GM19351 (cell line): ENCODE measurements around the gene PLA2G2D.
A peak's percentile ranks its signal among the peaks of the same experiment; 100 is the strongest.
"Not testable (repeated sequence)": the region's sequence is repeated elsewhere in the genome, so short reads cannot be mapped to it uniquely, and the experiment has no call there.

Source experiments
- ATAC-seq: cut with Tn5 transposase; IDR thresholded peaks from one replicate; pipeline ENCODE4 v1.9.1; 2021; ENCODE audit warnings: mild to moderate bottlenecking, moderate library complexity; ENCODE audit not compliant: unreplicated experiment

PLA2G2D gene

GRCh38 chr1:20143318-20143717, 24.0 kb upstream of the PLA2G2D start:
- ATAC-seq = no peak

- no peak for ATAC-seq
These were observed 22.8 kb upstream of the PLA2G2D start for GRCh38 chr1:20142001-20142710.

GRCh38 chr1:20141466-20141865, 22.1 kb upstream of the PLA2G2D start:
- no peak for ATAC-seq

GRCh38 chr1:20141001-20141400, 21.7 kb upstream of the PLA2G2D start:
- ATAC-seq = no peak

- no peak for ATAC-seq
These were observed 20.7 kb upstream of the PLA2G2D start for GRCh38 chr1:20139776-20140612.

GRCh38 chr1:20138961-20139550, 19.7 kb upstream of the PLA2G2D start, which contains the start of gene PLA2G2F:
Gene PLA2G2F (plus strand): TSS chr1:20139323. CDS start chr1:20139428, 105 bp downstream.
- ATAC-seq = no peak

GRCh38 chr1:20138346-20138745, 19.0 kb upstream of the PLA2G2D start:
- ATAC-seq = no peak

GRCh38 chr1:20137604-20138003, 18.3 kb upstream of the PLA2G2D start:
- no peak for ATAC-seq

- ATAC-seq = no peak
These were observed 17.7 kb upstream of the PLA2G2D start for GRCh38 chr1:20137055-20137454.

GRCh38 chr1:20136249-20136648, 16.9 kb upstream of the PLA2G2D start:
- ATAC-seq = no peak

- no peak for ATAC-seq
These were observed 15.7 kb upstream of the PLA2G2D start for GRCh38 chr1:20134995-20135394.

- ATAC-seq = not testable (repeated sequence)
These were observed 11.2 kb upstream of the PLA2G2D start for GRCh38 chr1:20130518-20130917.

GRCh38 chr1:20126806-20127440, 7.6 kb upstream of the PLA2G2D start:
- no peak for ATAC-seq

- peak; percentile 57 for ATAC-seq
These were observed 6.9 kb upstream of the PLA2G2D start for GRCh38 chr1:20126041-20126805.

- no peak for ATAC-seq
These were observed 5.8 kb upstream of the PLA2G2D start for GRCh38 chr1:20125100-20125499.

- no peak for ATAC-seq
These were observed 5.2 kb upstream of the PLA2G2D start for GRCh38 chr1:20124456-20125057.

- ATAC-seq = no peak
These were observed 4.6 kb upstream of the PLA2G2D start for GRCh38 chr1:20123722-20124455.

- no peak for ATAC-seq
These were observed 1.5 kb upstream of the PLA2G2D start for GRCh38 chr1:20120796-20121195.

GRCh38 chr1:20117236-20117635, 2.1 kb downstream of the PLA2G2D start:
- no peak for ATAC-seq
